Renal pelvis (tissue), 4 donors: ENCODE results near the gene TSPAN3. TPM values are rescaled to one million over a fixed set of nuclear protein-coding genes. Genes with fewer than 3 reads are reported as not detected.

Experiments used
- DNase-seq: peaks from one replicate; pipeline ENCODE4 v3.0.0-alpha.2; 2013
- polyA plus RNA-seq, 3 donors: library from polyadenylated mRNA; unstranded; fragments of 120-200 nt; gene quantifications; one replicate each; pipeline ENCODE4 v1.2.1, GENCODE V29; 2013; ENCODE audit not compliant: insufficient read length in 3 of 3

TSPAN3 gene
- polyA plus RNA-seq, 3 donors = 408 to 477 (median 445) TPM

- no peak for DNase-seq
Measured at GRCh38 chr15:76993114-76993725, 77.7 kb downstream of the TSPAN3 start.

- DNase-seq = no peak
Measured at GRCh38 chr15:76991741-76992645, 78.9 kb downstream of the TSPAN3 start.

Other genes with a start within 250 kb of the TSPAN3 start
- 10 to 100 TPM; 24.0 to 28.2 (median 25.3) TPM for gene SCAPER, start 165.8 kb downstream of the TSPAN3 start, polyA plus RNA-seq
- gene RCN2, start 139.4 kb downstream of the TSPAN3 start, polyA plus RNA-seq = 100 to 1,000 TPM; 189 to 200 (median 198) TPM
- gene PSTPIP1, start 76.0 kb downstream of the TSPAN3 start, polyA plus RNA-seq = 1 to 10 TPM; 1.1 to 2.4 (median 1.4) TPM